Thymus (tissue), 11 donors: ENCODE results near the gene MIEF2. TPM values are rescaled to one million over a fixed set of nuclear protein-coding genes. Genes with fewer than 3 reads are reported as not detected.
A peak's percentile ranks its signal among the peaks of the same experiment; 100 is the strongest.
"Not testable (repeated sequence)": the region's sequence is repeated elsewhere in the genome, so short reads cannot be mapped to it uniquely, and the experiment has no call there.

Source experiments
- DNase-seq, 9 donors: peaks; one replicate each; pipeline ENCODE4 v3.0.0-alpha.2; 2013; ENCODE audit warnings: low spot score in 9 of 9, low read depth in 6 of 9, missing footprints in 1 of 9
- H3K27ac ChIP-seq, 2 donors: one replicate each; pipeline ENCODE4 v1.5.1; 2013; ENCODE audit warnings: control low read depth in 1 of 2, low read depth in 1 of 2, low read length in 1 of 2, mild to moderate bottlenecking in 1 of 2, moderate library complexity in 1 of 2
- H3K27me3 ChIP-seq, 2 donors: one replicate each; pipeline ENCODE4 v1.5.1; 2013; ENCODE audit warnings: low read length in 1 of 2; ENCODE audit not compliant: control insufficient read depth in 2 of 2, insufficient read depth in 1 of 2
- H3K36me3 ChIP-seq, 2 donors: one replicate each; pipeline ENCODE4 v1.5.1; 2013; ENCODE audit warnings: low read length in 1 of 2, mild to moderate bottlenecking in 1 of 2, moderate library complexity in 1 of 2; ENCODE audit not compliant: control insufficient read depth in 2 of 2, insufficient read depth in 2 of 2
- H3K4me1 ChIP-seq, 2 donors: one replicate each; pipeline ENCODE4 v1.5.1; 2013; ENCODE audit warnings: low read length in 2 of 2; ENCODE audit not compliant: control insufficient read depth in 2 of 2, insufficient read depth in 2 of 2
- H3K4me3 ChIP-seq, 2 donors: one replicate each; pipeline ENCODE4 v1.5.1; 2013; ENCODE audit warnings: low read length in 2 of 2, control low read depth in 1 of 2, mild to moderate bottlenecking in 1 of 2
- H3K9me3 ChIP-seq, 2 donors: one replicate each; pipeline ENCODE4 v1.5.1; 2013; ENCODE audit warnings: low read length in 1 of 2, mild to moderate bottlenecking in 1 of 2; ENCODE audit not compliant: control insufficient read depth in 2 of 2, insufficient read depth in 1 of 2
- WGBS: extraction: QIAGEN DNeasy Blood & Tissue Kit; methylation state at CpG from one replicate; pipeline ENCODE4 v1.1.7; 2013; 5-methylcytosine and 5-hydroxymethylcytosine counted together
- polyA plus RNA-seq: library from polyadenylated mRNA; stranded (reverse); fragments of 200-250 nt; gene quantifications from one replicate; pipeline ENCODE4 v1.2.3, GENCODE V29; 2013
- total RNA-seq: library from RNA; stranded (reverse); fragments of 120-200 nt; gene quantifications from one replicate; pipeline ENCODE4 v1.2.4, GENCODE V29; 2013
- donor health status: healthy.

The MIEF2 gene
- total and polyA plus RNA-seq, 2 donors, result 5.4 to 8.5 TPM

DNA sequence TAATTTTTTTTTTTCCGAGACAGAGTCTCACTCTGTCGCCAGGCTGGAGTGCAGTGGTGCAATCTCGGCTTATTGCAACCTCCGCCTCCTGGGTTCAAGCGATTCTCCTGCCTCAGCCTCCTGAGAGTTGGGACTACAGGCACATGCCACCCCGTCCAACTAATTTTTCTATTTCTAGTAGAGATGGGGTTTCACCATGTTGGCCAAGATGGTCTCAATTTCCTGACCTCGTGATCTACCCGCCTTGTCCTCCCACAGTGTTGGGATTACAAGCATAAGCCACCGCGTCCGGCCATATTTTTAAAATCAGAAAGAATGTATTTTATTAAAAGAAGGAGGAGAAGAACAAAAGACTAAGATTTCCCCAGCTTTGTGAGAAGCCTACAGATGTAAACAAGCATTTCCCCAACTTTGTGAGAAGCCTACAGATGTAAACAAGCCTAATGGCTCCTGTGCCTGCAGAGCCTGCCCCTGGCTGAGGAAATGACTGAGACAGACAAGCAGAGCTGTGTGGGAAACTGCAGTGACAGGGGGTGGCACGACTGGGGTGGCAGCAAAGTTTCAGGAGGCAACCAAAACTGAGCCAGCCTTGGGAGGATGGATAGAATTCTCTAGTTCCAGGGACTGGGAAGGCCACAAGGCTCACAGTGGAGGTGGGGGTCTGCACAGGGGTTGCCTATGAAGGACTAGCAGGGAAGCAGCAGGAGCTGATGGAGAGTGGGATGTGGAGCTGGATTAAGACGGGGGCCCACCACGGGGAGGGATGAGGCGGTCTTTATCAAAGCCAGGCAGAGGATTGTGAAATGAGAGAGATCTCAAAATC is 31.5 kb downstream of the MIEF2 start:
- Histone ChIP-seq H3K27me3 (no peaks in the 10 kb centered on the region), H3K4me3 (no peak overlapping the region), H3K9me3 (no peaks in the 10 kb centered on the region), H3K36me3 (peaks cover 68 to 72% of the 10 kb centered on the region in 2 donors), H3K4me1 (no peaks in the 10 kb centered on the region), H3K27ac (no peak overlapping the region)
- DNase-seq, result no peak
- 97% methylated on average over 15 of the region's 15 CpGs for WGBS

DNA sequence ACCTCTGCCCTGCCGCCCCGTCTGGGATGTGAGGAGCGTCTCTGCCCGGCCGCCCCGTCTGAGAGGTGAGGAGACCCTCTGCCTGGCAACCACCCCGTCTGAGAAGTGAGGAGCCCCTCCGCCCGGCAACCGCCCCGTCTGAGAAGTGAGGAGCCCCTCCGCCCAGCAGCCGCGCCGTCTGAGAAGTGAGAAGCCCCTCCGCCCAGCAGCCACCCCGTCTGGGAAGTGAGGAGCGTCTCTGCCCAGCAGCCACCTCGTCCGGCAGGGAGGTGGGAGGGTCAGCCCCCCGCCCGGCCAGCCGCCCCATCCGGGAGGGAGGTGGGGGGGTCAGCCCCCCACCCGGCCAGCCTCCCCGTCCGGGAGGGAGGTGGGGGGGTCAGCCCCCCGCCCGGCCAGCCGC is 37.6 kb downstream of the MIEF2 start:
- not testable (repeated sequence) for H3K4me3 ChIP-seq, DNase-seq, H3K9me3 ChIP-seq, H3K4me1 ChIP-seq, H3K27me3 ChIP-seq, H3K27ac ChIP-seq
- 97% methylated on average over 27 of the region's 30 CpGs for WGBS
- peaks cover 54 to 61% of the 10 kb centered on the region in 2 donors for H3K36me3 ChIP-seq

DNA sequence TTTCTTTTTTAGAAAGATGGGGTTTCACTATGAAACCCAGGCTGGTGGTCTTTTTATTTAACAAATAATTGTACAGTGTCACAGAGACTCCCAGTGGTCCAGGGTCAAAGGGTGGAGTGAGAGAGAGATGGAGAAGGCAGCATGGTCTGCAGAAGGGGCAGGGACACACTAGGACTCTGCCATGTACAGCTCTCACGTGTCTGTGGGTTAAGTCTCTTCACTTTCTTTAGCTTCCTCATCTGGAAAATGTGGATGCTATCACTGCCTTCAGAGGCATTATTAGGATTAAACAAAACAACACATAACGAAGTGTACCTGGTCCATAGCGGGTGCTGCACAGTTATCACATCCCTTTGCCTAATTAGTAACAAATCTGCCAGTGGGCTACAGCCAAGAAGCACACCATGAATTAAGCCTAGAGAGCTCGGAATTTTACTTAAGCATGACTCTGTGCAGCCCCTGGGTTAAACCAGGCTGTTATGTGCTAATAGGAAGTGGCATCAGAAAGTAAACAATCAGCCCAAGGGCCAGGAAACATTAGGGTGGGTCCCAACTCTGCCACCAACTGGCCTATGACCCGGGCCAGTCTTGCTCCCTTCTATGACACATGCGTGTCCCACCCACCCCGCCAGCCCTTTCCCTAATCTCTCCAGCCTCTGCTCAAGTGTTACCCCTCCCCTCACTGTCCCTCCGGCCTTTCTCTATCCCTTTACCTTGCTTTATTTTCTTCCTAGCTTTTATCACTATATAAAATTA is 40.4 kb downstream of the MIEF2 start:
- Histone ChIP-seq H3K36me3 (peaks cover 59 to 70% of the 10 kb centered on the region in 2 donors), H3K27me3 (no peaks in the 10 kb centered on the region), H3K27ac (no peak overlapping the region), H3K9me3 (no peaks in the 10 kb centered on the region), H3K4me3 (no peak overlapping the region), H3K4me1 (no peaks in the 10 kb centered on the region)
- no peak for DNase-seq
- 96% methylated on average over 8 of the region's 8 CpGs for WGBS

DNA sequence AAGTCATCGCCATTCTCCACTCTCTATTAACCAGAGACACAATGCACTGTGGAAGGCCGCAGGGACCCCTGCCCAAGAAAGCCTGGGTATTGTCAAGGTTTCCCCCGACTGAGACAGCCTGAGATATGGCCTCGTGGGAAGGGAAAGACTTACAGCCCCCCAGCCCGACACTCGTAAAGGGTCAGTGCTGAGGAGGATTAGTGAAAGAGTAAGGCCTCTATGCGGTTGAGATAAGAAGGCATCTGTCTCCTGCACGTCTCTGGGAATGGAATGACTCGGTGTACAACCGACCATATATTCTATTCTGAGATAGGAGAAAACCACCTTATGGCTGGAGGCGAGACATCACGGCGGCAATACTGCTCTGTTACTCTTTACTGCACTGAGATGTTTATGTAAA is 42.7 kb downstream of the MIEF2 start:
- not testable (repeated sequence) for H3K27me3 ChIP-seq, H3K4me1 ChIP-seq, DNase-seq, H3K27ac ChIP-seq, H3K9me3 ChIP-seq, H3K4me3 ChIP-seq
- 97% methylated on average over 13 of the region's 13 CpGs for WGBS
- H3K36me3 ChIP-seq, result peaks cover 69 to 83% of the 10 kb centered on the region in 2 donors

DNA sequence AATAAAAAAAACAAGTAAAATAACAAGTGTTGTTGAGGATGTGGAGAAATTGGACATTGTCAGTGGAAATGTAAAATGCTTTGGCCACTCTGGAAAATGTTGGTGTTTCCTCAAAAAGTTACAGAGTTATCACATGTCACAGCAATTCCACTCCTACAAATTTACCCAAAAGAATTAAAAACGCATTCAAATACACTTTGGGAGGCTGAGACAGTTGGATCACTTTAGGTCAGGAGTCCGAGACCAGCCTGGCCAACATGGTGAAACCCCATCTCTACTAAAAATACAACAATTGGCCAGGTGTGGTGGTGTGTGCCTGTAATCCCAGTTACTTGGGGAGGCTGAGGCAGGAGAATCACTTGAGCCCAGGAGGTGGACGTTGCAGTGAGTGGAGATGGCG is 48.7 kb downstream of the MIEF2 start:
- WGBS, result 96% methylated on average over 4 of the region's 4 CpGs
- no peaks in the 10 kb centered on the region for H3K27me3 ChIP-seq
- H3K27ac ChIP-seq, result no peak overlapping the region
- no peak for DNase-seq
- no peak overlapping the region for H3K4me3 ChIP-seq
- peaks cover 15 to 22% of the 10 kb centered on the region in 2 donors for H3K4me1 ChIP-seq
- H3K36me3 ChIP-seq, result peaks cover 35 to 54% of the 10 kb centered on the region in 2 donors
- H3K9me3 ChIP-seq, result no peaks in the 10 kb centered on the region

DNA sequence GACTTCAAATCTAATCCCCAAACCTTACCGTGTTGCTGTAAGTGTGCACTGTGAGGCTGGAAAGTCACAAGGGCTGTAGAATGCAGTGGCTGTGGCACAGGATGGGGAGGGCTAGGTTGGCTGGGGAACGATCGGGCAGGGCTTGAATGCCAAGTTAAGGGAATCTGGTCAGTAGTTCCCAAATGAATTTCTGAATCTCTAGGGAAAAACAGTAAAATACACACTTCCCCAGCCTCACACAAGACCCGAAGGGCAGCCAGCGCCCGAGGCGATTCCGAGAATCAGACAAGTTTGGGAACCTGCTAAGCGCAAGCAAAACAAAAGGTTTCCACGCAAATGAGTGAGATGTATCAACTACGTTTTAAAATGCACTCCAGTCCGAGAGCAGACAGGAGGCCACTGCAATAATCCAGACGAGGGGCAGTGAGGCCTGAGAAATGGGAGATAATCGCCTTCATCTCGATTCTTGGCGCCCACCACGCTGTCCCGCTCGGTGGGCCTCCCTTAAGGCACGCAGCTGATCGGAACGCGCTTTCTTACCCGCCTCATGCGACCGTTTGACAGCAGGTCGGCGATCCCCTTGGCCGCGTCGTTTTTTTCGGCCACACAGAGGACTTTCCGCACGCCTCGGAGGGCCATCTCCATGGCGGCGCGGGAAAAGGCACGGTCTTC is 53.7 kb downstream of the MIEF2 start:
- Histone ChIP-seq H3K27ac (peak overlapping the region; percentile 86 to 99), H3K4me3 (peak overlapping the region; percentile 83 to 99), H3K9me3 (peaks cover 0 to 5% of the 10 kb centered on the region in 2 donors), H3K4me1 (peaks cover 22 to 53% of the 10 kb centered on the region in 2 donors), H3K36me3 (peaks cover 19 to 32% of the 10 kb centered on the region in 2 donors), H3K27me3 (no peaks in the 10 kb centered on the region)
- DNase-seq, result peak in 5 of 9 donors; percentile 15 to 34 (median 19)
- under 1% methylated on average over 39 of the region's 39 CpGs for WGBS

DNA sequence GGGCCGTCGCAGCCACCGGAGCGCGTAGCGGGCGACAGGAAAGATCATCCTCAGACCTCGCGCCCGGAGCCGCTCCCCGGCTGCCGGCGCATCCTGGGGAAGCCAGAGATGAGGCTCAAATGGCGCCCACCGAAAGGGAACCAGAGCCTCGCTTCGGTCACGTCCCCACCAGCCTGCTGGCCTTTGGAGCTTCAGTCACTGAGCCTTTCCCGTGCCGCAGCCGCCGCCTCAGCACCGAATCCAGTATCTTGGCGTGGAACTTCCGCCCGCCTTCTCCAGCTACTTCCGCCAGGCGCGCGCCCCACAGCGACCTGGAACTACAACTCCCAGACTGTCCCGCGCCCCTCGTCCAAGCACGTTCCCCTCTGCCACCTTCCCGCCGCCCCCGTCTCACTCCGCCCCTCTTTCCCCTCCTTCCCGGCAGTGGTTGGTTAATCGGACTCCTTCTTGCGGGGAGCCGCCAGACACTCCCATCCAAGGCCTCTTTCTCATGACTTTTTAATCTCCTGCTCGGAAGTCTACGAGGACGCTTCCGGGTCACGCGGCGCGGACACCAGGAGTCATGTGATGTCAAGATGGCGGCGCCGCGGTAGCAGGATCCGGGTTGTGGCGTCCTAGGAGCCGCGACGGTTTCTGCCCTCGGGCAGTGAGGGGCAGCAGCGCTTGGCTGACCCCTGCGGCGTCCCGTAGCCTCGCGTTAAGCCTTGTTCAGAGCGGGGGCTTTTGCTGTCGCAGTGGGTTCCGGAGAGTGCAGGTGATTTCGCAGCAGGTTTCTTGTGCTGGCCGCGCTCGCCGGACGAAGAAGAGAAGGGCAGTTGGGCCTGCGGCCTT is 54.5 kb downstream of the MIEF2 start, which contains the start of the genes SMCR8 and TOP3A:
TSS of gene SMCR8 (plus strand) at position 563 of the 831 bp plus-strand sequence. CDS start 497 bp downstream, outside the sequence.
TSS of gene TOP3A (minus strand) at position 264 of the 831 bp plus-strand sequence. CDS start at position 48, 216 bp downstream.
- DNase-seq, result peak; percentile 84 to 97 (median 94)
- under 1% methylated on average over 78 of the region's 78 CpGs for WGBS
- Histone ChIP-seq H3K4me1 (peaks cover 23 to 53% of the 10 kb centered on the region in 2 donors), H3K9me3 (peaks cover 0 to 5% of the 10 kb centered on the region in 2 donors), H3K4me3 (peak within 1 kb of the TSS; percentile 83 to 99), H3K27me3 (no peaks in the 10 kb centered on the region), H3K36me3 (peaks cover 20 to 33% of the 10 kb centered on the region in 2 donors), H3K27ac (peak within 1 kb of the TSS; percentile 86 to 99)

DNA sequence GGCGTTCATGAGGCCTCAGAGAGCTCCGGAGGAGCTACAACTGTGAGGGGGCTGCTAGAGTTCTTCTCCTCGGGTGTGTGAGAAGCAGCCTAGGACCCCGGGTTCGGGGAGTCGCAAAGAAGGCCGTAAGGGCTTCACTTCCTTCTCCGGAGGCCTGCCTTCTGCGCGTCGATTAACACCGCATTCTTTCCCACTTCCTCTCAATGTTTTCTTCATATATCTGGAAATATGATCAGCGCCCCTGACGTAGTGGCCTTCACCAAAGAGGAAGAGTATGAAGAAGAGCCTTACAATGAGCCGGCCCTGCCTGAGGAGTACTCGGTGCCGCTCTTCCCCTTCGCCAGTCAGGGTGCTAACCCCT is 55.1 kb downstream of the MIEF2 start:
- H3K9me3 ChIP-seq, result peaks cover 0 to 5% of the 10 kb centered on the region in 2 donors
- peak in 3 of 9 donors; percentile 4 to 13 (median 5) for DNase-seq
- H3K4me1 ChIP-seq, result peaks cover 27 to 56% of the 10 kb centered on the region in 2 donors
- no peaks in the 10 kb centered on the region for H3K27me3 ChIP-seq
- H3K4me3 ChIP-seq, result peak overlapping the region; percentile 83 to 99
- peak overlapping the region; percentile 86 to 99 for H3K27ac ChIP-seq
- peaks cover 23 to 33% of the 10 kb centered on the region in 2 donors for H3K36me3 ChIP-seq
- 7% methylated on average over 18 of the region's 18 CpGs for WGBS
